GM19395 (cell line): ENCODE measurements around the gene EML6.
A peak's percentile ranks its signal among the peaks of the same experiment; 100 is the strongest.

Experiments
- ATAC-seq: cut with Tn5 transposase; IDR thresholded peaks from one replicate; pipeline ENCODE4 v1.9.1; 2021; ENCODE audit warnings: mild to moderate bottlenecking, moderate library complexity; ENCODE audit not compliant: unreplicated experiment

EML6 gene

DNA sequence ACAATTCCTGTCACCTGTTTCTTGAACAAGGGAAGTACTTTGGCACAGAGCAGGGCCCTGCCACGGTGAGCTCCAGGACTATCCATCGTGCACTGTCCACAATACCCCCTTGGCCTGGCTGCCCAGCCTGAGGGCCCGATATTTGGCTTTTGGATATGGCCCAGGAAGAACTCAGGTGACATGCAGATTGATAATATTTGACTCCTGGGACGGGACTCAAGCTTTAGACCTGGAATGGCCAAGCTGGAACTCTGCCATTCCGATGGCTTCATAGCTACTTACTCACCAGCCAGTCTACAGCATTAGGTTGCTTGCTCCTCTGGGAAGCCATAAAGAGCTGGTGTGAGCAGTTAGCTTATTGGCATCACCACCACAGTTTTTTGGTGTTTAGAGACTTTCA lies 26.6 kb downstream of the EML6 start:
- ATAC-seq = no peak

- no peak for ATAC-seq
Observed at GRCh38 chr2:54752439-54752838, 29.0 kb downstream of the EML6 start.

GRCh38 chr2:54755641-54756326 lies 32.3 kb downstream of the EML6 start:
- peak; percentile 81 for ATAC-seq

- no peak for ATAC-seq
Observed at GRCh38 chr2:54757500-54757899, 34.0 kb downstream of the EML6 start.

GRCh38 chr2:54758951-54759350 lies 35.5 kb downstream of the EML6 start:
- ATAC-seq = no peak

DNA sequence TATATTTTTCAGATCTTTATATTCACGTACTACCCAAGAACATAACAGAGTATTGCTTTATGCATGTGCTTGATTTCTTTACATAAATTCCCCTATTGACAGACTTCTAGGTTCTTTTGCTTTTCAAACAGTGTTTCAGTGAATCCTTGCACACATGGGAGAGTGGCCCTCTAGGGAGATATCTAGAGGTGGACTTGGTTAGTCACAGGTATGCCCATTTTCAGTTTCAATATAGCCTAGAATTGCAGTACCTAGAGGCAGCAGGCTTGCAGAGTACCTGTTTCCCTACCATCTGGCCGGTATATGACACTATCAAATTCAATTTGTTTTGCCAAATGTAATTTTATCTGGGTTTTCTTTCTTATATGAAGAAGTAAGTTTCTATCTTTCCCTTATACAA lies 36.8 kb downstream of the EML6 start:
- ATAC-seq = no peak

DNA sequence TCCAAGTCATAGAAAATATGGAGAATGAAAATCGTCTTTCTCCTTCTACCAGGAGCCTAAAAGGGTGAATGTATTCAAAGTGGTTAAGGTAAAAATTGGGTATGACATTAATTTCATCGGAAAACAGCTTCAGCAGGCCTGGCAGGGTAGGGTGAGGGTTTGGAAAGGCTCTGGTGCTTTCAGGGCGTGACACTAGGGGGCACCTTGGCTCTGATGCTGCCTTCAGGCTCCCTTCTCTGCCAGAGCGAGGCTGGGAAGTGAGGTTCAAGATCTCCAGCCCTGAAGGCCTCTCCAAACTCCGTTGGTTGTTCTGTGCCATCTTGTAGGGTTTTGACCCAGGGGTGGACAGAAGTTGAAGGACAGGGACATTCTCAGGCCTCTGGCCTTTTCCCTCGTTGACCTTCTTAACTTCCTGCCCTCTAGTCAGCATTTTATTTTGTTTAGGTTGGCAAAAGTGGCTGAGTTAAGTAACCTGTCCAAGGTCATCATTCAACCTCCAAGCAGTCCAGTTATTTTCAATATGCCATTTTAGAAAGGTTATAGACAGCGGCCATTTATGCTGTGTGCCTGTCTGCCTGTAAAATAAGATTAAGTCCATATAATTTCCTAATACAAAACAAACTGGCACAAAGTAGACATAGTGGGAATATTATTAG lies 40.3 kb downstream of the EML6 start:
- ATAC-seq = no peak

- no peak for ATAC-seq
Observed at GRCh38 chr2:54767921-54768320, 44.5 kb downstream of the EML6 start.

GRCh38 chr2:54768772-54769428 lies 45.4 kb downstream of the EML6 start:
- ATAC-seq = no peak

GRCh38 chr2:54770211-54770610 lies 46.7 kb downstream of the EML6 start:
- no peak for ATAC-seq

GRCh38 chr2:54770676-54771075 lies 47.2 kb downstream of the EML6 start:
- ATAC-seq = no peak

GRCh38 chr2:54771166-54771885 lies 47.9 kb downstream of the EML6 start:
- no peak for ATAC-seq

DNA sequence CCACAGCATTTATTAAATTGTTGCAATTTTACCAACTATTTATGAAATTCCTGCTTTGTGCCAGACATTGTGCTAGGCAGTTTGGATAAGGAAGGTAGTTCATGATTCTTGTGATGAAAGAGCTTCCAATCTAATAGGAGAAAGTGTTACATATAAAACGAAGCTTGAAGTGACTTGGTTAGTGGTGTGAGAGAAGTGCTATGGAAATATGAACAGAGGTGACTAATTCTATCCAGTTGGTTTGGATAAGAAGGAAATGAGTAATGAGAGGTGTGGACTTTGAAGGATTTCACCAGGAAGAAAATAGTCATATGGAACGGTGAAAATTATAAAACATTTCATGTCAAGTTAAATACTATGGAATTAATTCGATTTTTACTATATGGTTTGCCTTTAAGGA lies 48.6 kb downstream of the EML6 start:
- ATAC-seq = no peak

- ATAC-seq = no peak
Observed at GRCh38 chr2:54772531-54772930, 49.1 kb downstream of the EML6 start.

DNA sequence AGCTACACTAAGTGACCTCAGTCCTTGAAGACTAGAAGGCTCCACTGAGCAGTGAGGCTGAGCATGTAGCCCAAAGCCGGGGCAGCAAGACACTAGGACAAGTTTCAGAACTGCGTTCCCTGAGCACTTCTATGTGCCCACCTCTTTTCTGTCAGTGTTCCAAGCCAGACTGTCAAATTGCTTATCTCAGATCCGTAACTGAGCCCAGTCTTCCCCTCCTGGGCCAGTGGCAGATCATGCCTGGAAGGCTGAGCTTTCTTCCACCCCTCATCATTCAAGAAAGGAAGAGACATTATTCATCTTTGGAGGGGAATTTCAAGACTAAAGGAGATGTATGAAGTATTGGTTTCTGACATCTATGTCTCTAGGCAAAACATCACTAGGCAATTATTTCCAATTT lies 49.8 kb downstream of the EML6 start:
- no peak for ATAC-seq

GRCh38 chr2:54773838-54774237 lies 50.4 kb downstream of the EML6 start:
- ATAC-seq = no peak

DNA sequence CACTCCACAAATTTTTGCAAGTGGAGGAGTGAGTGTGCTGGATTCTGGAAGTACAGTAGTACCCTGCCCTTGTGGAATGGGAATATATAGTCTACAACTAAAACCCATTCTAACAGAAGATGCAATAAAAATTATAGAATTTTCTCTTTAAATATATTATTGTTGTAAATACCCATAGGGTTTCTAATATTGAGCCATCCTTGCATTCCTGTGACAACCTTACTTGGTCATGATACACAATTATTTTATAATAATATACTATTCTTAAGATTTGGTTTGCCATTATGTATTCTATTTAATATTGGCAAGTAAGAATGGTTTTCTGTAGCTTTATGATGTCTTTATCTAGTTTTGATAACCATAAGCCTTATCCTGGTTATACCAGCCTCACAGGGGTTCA lies 52.2 kb downstream of the EML6 start:
- no peak for ATAC-seq

GRCh38 chr2:54776494-54776893 lies 53.0 kb downstream of the EML6 start:
- ATAC-seq = no peak

DNA sequence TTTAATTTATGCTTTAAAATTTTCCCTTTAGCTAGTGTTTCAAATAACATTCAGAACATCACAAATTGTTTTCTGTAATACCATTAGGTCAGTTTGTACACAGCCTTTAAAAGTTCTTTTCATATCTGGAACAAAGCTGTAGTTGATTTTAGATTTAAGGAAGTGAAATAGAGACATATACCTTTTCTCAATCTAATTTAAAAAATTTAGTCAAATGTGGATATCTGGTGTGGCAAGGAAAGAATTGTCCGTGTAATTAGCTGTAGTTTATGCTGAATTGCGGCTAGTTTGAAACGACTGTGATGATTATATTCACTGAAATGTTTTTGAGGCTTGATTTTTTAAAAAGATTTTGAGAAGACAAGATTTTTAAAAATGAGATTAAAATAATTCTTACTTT lies 59.9 kb downstream of the EML6 start:
- no peak for ATAC-seq

- ATAC-seq = no peak
Observed at GRCh38 chr2:54787270-54787669, 63.8 kb downstream of the EML6 start.

- ATAC-seq = no peak
Observed at GRCh38 chr2:54787755-54788366, 64.4 kb downstream of the EML6 start.
